Amygdala (tissue), 56 donors: ENCODE measurements around the gene RNPEPL1.

ENCODE experiments used
- DNase-seq, 56 donors: peaks; one replicate each; lab custom pipeline; 2025; lab: John Stamatoyannopoulos, UW

RNPEPL1 gene

DNA sequence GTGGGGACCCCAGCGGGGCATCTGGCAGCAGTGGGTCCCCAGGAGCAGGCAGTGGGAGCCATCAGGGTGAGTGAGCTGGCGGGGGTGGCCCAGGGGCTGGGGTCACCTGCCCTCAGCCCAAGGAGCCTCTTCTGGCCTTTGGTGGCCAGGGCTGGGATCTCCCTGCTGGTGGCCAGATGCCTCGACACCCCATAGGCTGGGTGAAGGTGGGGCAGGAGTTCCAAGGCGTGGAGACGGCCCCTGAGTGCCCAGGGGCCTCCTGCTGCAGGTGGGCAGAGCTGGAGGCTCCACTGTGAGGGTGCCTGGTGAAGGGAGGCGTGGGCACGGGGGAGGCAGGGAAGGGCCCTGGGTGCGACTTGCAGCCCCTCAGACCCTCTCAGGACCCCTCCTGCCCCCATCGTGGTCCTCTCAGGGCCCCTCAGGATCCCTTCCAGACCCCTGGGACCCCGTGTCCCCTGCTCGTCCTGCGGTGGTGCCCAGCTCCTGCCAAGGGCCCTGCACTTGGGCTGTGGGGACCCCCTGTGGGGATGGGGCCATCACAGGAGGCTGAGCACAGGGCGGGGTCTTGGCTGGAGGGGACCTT is 52.0 kb downstream of the RNPEPL1 start:
- DNase-seq: no peak

DNA sequence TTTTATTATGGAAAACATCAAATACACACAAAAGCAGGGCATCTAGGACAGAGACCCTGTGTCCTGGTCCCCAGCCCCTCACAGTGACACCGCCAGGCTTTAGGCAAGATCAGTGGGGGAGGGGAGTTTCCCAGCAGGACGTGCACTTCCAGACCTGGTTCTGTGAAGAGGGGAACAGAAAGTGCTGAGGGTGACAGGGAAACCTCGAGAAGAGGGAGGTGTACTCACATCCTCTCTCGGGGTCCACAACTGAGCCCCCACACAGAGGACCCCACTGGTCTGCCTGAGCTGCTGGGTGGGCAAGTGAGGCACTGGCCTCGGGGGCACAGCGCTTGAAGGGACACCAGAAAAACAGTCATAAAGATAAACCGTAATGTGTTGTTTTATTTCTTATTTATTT is 52.6 kb downstream of the RNPEPL1 start:
- no peak for DNase-seq

- DNase-seq: no peak
Measured at GRCh38 chr2:240622060-240622411, 53.8 kb downstream of the RNPEPL1 start.

- no peak for DNase-seq
Measured at GRCh38 chr2:240622531-240623235, 54.4 kb downstream of the RNPEPL1 start.

DNA sequence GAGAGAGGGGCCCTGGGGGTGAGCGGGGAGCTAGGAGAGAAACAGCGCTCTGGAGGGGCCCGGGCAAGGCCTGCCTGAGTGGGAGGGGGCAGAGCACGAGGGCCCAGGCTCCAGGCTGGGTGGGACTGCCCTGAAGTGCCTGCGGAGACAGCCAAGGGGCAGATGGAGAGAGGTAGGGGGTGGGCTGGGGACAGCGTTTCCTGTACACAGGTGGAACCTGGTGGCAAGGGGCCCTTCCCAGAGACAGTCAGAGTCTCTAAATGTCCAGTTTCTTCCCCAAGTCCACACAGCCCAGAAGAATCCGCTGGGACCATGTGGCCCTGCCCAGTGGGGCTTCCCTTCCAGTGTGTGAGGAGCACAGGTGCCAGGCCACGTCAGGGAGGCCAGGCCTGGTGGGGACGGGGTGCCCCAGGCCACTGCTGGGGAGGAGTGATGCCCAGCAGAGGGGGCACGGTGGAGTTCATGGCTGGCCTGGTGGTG is 55.3 kb downstream of the RNPEPL1 start:
- no peak for DNase-seq

DNA sequence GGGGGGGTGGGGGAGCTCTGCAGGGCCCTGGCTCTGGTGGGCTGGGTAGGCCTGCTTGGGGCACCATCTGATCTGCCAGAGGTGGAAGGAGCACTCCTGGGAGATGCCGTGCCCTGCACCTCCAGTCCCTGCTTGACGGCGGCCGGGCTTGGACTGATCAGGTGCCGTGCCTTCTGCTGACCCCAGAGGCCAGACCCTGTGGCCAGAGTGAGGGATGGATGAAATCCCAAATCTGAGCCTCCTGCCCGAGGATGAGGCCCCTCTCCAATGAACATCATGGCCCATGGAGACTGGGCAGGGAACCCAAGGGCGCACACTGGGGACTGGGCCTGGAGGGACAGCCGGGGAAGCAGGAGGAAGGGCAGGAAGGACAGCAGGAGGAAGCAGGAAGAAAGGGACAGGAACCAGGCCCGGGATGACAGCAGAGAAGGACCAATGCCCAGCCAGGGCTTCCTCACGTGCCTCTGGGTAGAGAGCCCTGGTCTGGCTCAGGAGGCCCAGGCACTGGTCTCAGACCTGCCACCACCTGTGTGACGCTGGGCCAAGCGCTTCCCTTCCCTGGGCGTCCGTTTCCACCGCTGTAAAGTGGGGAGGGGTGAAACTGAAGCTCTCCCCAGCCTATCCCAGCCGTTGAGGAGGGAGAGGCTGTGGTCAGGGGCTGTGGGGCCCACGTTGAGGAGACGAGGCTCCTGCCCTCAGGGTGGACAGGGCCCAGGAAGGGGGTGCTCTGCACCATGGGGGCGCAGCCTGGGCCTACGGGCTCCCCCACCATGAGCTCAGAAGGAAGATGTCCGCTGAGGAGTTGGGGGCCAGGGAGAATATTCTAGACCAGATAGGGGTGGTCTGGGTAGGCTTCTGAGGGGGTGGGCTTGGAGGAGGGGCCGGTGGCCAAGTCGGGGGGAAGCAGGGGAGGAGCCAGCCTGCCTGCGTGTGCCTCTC is 56.0 kb downstream of the RNPEPL1 start:
- no peak for DNase-seq

DNA sequence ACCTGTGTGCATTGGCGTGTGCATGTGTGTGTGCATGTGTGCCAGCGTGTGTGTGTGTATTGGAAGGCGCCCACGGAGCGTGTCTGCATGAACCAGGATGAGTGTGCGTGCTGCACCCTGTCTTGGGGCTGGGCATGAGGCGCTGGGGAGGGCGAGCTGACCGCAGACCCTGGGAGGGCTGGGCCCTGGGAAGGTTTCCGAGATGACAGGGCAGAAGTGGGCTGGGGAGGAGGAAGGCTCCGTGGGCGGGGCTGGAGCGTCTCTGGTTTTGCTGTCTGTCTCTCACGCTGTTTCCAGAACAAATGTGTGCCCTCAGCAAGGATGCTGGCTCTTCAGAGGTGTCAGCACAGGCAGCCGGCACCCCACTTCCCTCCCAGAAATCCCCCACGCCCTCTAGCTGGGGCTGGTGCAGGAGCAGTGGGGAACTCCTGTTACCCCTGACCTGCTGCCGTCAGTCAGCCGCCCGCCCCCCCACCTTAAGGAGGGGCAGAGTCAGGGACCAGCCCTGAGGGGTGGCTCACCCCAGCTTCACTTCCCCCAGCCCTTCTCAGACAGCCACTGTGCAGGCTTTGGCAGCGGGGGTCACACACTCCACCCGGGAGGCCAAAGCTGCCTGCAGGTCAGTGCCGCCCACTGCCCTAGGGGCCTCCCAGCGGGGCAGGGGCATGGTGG is 56.8 kb downstream of the RNPEPL1 start, which contains the start of gene GPR35:
GPR35 (plus strand) TSS at position 531 of the 672 bp plus-strand sequence. CDS start 4,473 bp downstream, outside the sequence.
- DNase-seq: peak in 1 of 56 donors; percentile 47

DNA sequence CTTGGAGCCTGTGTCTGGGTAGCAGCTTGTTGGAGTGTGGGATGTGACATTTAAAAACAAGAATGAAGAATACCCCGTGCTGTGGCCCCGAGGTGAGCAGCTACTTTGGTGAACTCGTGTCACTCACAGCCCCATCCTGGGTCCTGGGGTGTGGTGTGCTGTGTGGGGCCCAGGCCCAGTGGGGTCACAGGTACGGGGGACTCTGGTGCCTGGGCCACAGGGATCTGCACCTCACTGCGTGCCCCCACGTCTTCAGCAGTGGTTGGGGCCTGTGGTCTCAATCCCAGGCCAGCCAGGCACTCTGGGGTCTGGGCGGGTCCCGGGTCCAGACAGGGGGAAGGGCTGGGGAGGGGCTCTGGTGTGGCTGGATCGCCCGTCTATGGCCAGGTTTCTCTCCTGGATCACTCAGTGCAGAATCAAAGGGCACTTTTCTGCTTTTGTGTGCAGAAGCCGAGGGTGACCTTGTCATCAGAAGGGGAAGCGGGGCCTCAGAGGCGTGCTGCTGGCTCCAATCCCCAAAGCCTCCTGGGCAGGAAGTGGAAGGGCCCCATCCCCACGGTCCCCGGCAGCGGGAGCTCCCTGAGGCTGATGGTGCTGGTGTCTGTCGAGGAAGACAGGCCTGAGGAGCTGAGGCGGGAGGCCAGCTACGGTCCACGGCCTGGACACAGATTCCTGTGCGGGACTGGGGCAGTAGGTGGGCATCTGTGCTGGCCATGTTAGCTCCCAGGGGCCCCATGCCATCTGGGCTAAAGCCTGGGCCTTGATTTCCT is 58.4 kb downstream of the RNPEPL1 start:
- DNase-seq: peak in 1 of 56 donors; percentile 4

- no peak for DNase-seq
Measured at GRCh38 chr2:240627736-240628506, 59.6 kb downstream of the RNPEPL1 start.

- no peak for DNase-seq
Measured at GRCh38 chr2:240628507-240628807, 60.2 kb downstream of the RNPEPL1 start.

GRCh38 chr2:240628808-240629618 is 60.7 kb downstream of the RNPEPL1 start:
- DNase-seq: no peak

- DNase-seq: no peak
Measured at GRCh38 chr2:240629619-240629967, 61.3 kb downstream of the RNPEPL1 start.

GRCh38 chr2:240629968-240630770 is 61.9 kb downstream of the RNPEPL1 start:
- DNase-seq: no peak
